Adrenal gland (tissue), 12 donors: Measurements from ENCODE around the gene SMCO1. TPM values are rescaled to one million over a fixed set of nuclear protein-coding genes. Genes with fewer than 3 reads are reported as not detected.

Experiments
- DNase-seq, 7 donors: peaks; one replicate each; pipeline ENCODE4 v3.0.0-alpha.2; 2019 to 2020
- H3K27ac ChIP-seq, 5 donors: fragments of 200-600 bp; sonication (generic) in 4 of 5; 1 replicate in 3 of 5; 2 replicates in 2 of 5; pipeline versions ENCODE4 v1.5.1 to v1.8.0; 2016 to 2020; ENCODE audit warnings: mild to moderate bottlenecking in 1 of 5
- H3K27me3 ChIP-seq: fragments of 200-600 bp; 2 replicates; pipeline ENCODE4 v1.8.0; 2021
- H3K36me3 ChIP-seq, 2 donors: fragments of 200-600 bp; replicated peaks in 1 of 2; 1 replicate in 1 of 2; 2 replicates in 1 of 2; pipeline versions ENCODE4 v1.5.1 to v1.8.0; 2018 to 2022
- H3K4me1 ChIP-seq, 2 donors: fragments of 200-600 bp; replicated peaks in 1 of 2; 1 replicate in 1 of 2; 2 replicates in 1 of 2; pipeline versions ENCODE4 v1.5.1 to v1.8.0; 2018 to 2021
- H3K4me3 ChIP-seq, 4 donors: fragments of 200-600 bp; sonication (generic) in 3 of 4; one replicate each; pipeline ENCODE4 v1.5.1; 2016 to 2018
- H3K9me3 ChIP-seq, 3 donors: fragments of 200-600 bp; sonication (generic) in 1 of 3; replicated peaks in 1 of 3; 1 replicate in 2 of 3; 2 replicates in 1 of 3; pipeline versions ENCODE4 v1.5.1 to v1.8.0; 2016 to 2021
- CTCF ChIP-seq, 6 experiments: fragments of 450-650 bp in 4 of 6; fragments of 200-600 bp in 2 of 6; sonication (generic) in 1 of 6; IDR thresholded peaks; 1 replicate in 5 of 6; 2 replicates in 1 of 6; pipeline versions ENCODE4 v1.5.1 to v1.8.0; 2016 to 2021; ENCODE audit warnings: antibody characterized with exemption in 6 of 6, mild to moderate bottlenecking in 2 of 6, moderate library complexity in 1 of 6
- POLR2A ChIP-seq, 2 donors: fragments of 450-650 bp; IDR thresholded peaks; one replicate each; pipeline ENCODE4 v1.6.1; 2017; ENCODE audit warnings: antibody characterized with exemption in 2 of 2, mild to moderate bottlenecking in 2 of 2, moderate library complexity in 1 of 2
- WGBS, 4 donors: extraction: QIAGEN DNeasy Blood & Tissue Kit in 2 of 4; methylation state at CpG; one replicate each; pipeline versions ENCODE4 v1.1.5 to v1.1.7; 2013 to 2017; 5-methylcytosine and 5-hydroxymethylcytosine counted together
- intact Hi-C, 2 donors: fragments of 100-400 bp; cut with DNase I; formaldehyde crosslinking; loops; one replicate each; pipeline versions ENCODE4 v1.14.1 to v1.15.0; 2022 to 2023
- polyA plus RNA-seq, 3 donors: library from polyadenylated mRNA; stranded (reverse); fragments of 200-250 nt in 2 of 3; fragments of 350-450 nt in 1 of 3; fragmentation: Illumina TruSeq in 1 of 3; extraction: RNeasy Lipid Tissue Mini Kit (QIAGEN cat#74804) in 1 of 3; gene quantifications; one replicate each; pipeline ENCODE4 v1.2.3, GENCODE V29; 2013 to 2014
- total RNA-seq, 9 donors: library from RNA; depleted of rRNA in 4 of 9; stranded (reverse); fragments of >200 nt in 4 of 9; fragments of 120-200 nt in 1 of 9; fragmentation: NEBNext Ultra II Directional in 1 of 9; extraction: Animal tissue kit (Norgen Biotek cat#: 25700) in 1 of 9; gene quantifications; one replicate each; pipeline versions ENCODE4 v1.1.0 to v1.2.4, GENCODE V29; 2013 to 2023
- donor health status: healthy with polysubstance abuse.
- donor health status: Bipolar disorder and iron deficiency.
- donor health status: DM: yes; HTN: yes; CAD: no.
- donor health status: DM: no; HTN: no; CAD: no.
- donor health status: DM: no; HTN: no; CAD: no.
- donor health status: DM: yes; HTN: yes; CAD: no.

The SMCO1 gene
- total and polyA plus RNA-seq, 12 donors = 0.07 to 0.11 TPM; not detected in 10

DNA sequence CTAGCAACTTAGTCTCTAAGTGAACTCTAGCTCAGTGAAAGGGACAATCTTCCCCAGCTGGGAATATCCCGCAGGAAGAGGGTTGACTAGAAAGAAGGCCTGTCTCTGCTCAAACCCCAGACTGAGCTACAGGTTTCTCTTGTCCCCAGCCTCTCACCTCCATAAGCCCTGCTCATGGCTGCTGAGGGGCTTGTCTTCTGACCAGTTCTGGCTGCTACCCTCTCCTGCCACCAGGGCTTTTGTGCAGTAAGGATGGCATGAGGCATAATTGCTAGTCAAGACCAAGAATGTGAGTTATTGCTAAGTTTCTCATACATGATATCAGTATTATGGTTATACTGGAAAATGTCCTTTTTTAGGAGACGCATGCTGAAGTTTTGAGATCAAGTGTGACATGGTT is 31.9 kb upstream of the SMCO1 start:
- no peak for DNase-seq
- intact Hi-C loops = no loop called here
- H3K27ac ChIP-seq = no peak overlapping the region
- H3K4me1 ChIP-seq = no peaks in the 10 kb centered on the region
- H3K4me3 ChIP-seq = no peak overlapping the region
- peaks cover 0 to 6% (median 0%) of the 10 kb centered on the region in 3 donors for H3K9me3 ChIP-seq
- no peaks in the 10 kb centered on the region for H3K27me3 ChIP-seq
- H3K36me3 ChIP-seq = no peaks in the 10 kb centered on the region
- TF ChIP-seq CTCF (IDR thresholded peaks at IDR 0.05) (no peak), POLR2A (IDR thresholded peaks at IDR 0.05) (no peak)
- 80 to 94% (median 87%) methylated on average over 2 of the region's 2 CpGs for WGBS, 4 donors

DNA sequence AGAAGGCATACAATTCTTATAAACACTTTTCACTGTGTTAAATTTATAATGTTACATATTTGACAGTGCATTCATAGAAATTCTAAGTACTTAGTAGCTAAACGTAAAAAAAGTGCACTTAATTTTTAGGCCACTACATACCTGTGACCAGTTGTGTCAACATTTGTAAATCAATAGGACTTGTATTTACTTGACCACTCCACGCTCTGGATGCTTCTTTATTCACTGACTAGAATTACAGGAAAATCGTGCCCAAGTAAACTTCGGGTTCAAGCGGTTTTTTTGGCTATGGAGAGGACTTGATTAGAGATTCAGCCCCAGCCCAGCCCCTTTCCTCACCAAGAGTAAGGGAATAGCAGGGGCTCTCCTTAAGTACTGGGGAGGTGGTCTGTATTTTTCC is 31.4 kb upstream of the SMCO1 start:
- Histone ChIP-seq H3K4me3 (no peak overlapping the region), H3K27me3 (no peaks in the 10 kb centered on the region), H3K36me3 (no peaks in the 10 kb centered on the region), H3K4me1 (no peaks in the 10 kb centered on the region), H3K9me3 (peaks cover 0 to 6% (median 0%) of the 10 kb centered on the region in 3 donors), H3K27ac (no peak overlapping the region)
- DNase-seq = no peak
- TF ChIP-seq POLR2A (IDR thresholded peaks at IDR 0.05) (no peak), CTCF (IDR thresholded peaks at IDR 0.05) (no peak)
- intact Hi-C loops = no loop called here
- 70 to 82% (median 80%) methylated on average over 5 of the region's 5 CpGs for WGBS, 4 donors

GRCh38 chr3:196544491-196544992 is 29.4 kb upstream of the SMCO1 start:
- no peak overlapping the region for H3K27ac ChIP-seq
- no peak for DNase-seq
- H3K4me3 ChIP-seq = no peak overlapping the region
- no peaks in the 10 kb centered on the region for H3K36me3 ChIP-seq
- H3K9me3 ChIP-seq = peaks cover 0 to 4% (median 0%) of the 10 kb centered on the region in 3 donors
- no peaks in the 10 kb centered on the region for H3K27me3 ChIP-seq
- intact Hi-C loops = no loop called here
- H3K4me1 ChIP-seq = no peaks in the 10 kb centered on the region
- 88 to 95% (median 94%) methylated on average over 2 of the region's 2 CpGs for WGBS, 4 donors
- TF ChIP-seq POLR2A (IDR thresholded peaks at IDR 0.05) = no peak
- no peak for TF ChIP-seq CTCF (IDR thresholded peaks at IDR 0.05)

DNA sequence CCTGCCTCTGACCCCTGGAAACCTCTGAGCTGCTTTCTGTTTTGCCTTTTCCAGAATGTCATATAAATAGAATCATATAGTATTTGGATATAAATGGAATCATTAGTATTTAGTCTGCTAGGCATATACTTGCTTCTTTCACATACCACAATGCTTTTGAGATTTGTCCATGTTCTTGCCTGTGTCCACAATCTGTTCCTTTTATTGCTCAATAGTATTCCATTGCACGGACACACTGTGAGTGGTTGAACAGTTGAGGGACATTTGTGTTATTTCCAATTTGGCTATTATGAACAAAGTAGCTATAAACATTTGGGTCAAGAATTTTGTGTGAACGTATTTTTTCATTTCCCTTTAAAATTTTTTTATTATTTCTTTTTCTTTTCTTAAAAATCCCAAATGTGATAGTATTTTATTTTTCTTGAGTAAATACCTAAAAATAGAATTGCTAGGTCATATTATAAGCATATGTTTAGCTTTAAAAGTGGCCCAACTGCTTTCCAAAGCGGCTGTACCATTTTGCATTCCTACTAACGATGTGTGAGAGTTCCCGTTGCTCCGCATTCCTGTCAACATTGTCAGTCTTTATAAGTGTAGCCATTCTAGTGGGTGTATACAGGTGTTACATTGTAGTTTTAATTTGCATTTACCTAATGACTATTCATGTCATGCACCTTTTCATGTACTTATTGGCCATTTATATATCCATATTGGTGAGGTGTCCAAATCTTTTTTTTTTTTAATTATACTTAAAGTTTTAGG is 26.7 kb upstream of the SMCO1 start:
- H3K27ac ChIP-seq = no peak overlapping the region
- no peaks in the 10 kb centered on the region for H3K4me1 ChIP-seq
- DNase-seq = no peak
- WGBS, 4 donors = 86 to 91% (median 89%) methylated on average over 6 of the region's 6 CpGs
- TF ChIP-seq CTCF (IDR thresholded peaks at IDR 0.05) = no peak
- H3K36me3 ChIP-seq = no peaks in the 10 kb centered on the region
- no peak overlapping the region for H3K4me3 ChIP-seq
- intact Hi-C loops = no loop called here
- H3K27me3 ChIP-seq = no peaks in the 10 kb centered on the region
- no peaks in the 10 kb centered on the region for H3K9me3 ChIP-seq
